ENCODE results near the gene ANKRD13B.

DNA sequence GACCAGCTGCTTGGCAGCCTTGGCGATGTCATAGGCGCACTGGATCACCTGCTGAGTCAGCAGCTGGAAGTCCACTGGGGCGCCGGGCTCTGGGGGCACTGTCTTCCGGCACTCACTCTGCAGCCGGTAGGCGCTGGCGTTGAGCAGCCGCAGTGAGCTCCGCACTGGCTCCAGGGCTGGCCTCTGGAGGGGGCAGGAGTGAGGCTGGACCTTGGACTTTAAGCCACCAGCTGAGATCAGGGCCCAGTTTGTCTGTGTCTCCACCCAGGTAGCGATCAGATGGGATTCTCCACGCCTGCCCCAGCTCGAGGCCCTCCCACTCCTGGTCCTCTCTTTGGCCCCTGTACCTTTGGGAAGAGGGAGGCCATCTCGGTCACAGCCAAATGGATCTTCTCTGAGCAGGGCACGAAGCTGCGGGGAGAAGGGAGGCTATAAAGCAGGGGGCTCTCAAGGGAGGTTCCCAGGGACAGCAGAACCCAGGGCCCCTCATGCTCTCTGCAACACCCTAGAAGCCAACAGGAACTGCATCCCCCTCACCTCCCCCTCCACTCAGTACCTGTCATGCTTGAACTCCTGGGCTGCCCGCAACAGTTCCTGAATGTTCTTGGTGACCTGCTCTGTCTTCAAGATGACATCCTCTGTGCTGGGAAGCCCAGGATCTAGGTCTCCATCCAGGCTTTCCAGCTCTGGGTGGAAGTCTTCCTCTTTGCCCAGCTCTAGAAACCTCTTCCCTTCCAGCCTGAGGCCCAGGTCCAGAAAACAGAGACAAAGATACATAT is 18.0 kb upstream of the ANKRD13B start:
- TF ChIP-seq, protein P1, sequence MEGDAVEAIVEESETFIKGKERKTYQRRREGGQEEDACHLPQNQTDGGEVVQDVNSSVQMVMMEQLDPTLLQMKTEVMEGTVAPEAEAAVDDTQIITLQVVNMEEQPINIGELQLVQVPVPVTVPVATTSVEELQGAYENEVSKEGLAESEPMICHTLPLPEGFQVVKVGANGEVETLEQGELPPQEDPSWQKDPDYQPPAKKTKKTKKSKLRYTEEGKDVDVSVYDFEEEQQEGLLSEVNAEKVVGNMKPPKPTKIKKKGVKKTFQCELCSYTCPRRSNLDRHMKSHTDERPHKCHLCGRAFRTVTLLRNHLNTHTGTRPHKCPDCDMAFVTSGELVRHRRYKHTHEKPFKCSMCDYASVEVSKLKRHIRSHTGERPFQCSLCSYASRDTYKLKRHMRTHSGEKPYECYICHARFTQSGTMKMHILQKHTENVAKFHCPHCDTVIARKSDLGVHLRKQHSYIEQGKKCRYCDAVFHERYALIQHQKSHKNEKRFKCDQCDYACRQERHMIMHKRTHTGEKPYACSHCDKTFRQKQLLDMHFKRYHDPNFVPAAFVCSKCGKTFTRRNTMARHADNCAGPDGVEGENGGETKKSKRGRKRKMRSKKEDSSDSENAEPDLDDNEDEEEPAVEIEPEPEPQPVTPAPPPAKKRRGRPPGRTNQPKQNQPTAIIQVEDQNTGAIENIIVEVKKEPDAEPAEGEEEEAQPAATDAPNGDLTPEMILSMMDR (optimal IDR thresholded peaks at IDR 0.05 in 1 of 3, IDR thresholded peaks at IDR 0.05 in 1 of 3, conservative IDR thresholded peaks at IDR 0.05 in 1 of 3; ENCODE audit: extremely low read depth in 1 of 3, insufficient read depth in 2 of 3, low read length in 3 of 3): no peak
- no peak for TF ChIP-seq EZH2 (IDR thresholded peaks at IDR 0.05; ENCODE audit: low read length)
